DMS 273 treated with DMSO at 0.1 percent for 48 hours (cell line): Measurements from ENCODE around the gene NELL2.
"Not testable (repeated sequence)": the region's sequence is repeated elsewhere in the genome, so short reads cannot be mapped to it uniquely, and the experiment has no call there.

Experiments used
- DNase-seq: peaks from one replicate; lab custom pipeline; 2025; lab: John Stamatoyannopoulos, UW

The NELL2 gene

GRCh38 chr12:44694017-44694416 lies 182.1 kb downstream of the NELL2 start:
- no peak for DNase-seq

GRCh38 chr12:44689587-44689986 lies 186.5 kb downstream of the NELL2 start:
- no peak for DNase-seq

GRCh38 chr12:44686821-44687432 lies 189.2 kb downstream of the NELL2 start:
- DNase-seq: not testable (repeated sequence)

- DNase-seq: no peak
Measured at GRCh38 chr12:44677724-44678123, 198.4 kb downstream of the NELL2 start.

- DNase-seq: no peak
Measured at GRCh38 chr12:44674875-44675274, 201.2 kb downstream of the NELL2 start.

- no peak for DNase-seq
Measured at GRCh38 chr12:44673811-44674210, 202.3 kb downstream of the NELL2 start.

- DNase-seq: no peak
Measured at GRCh38 chr12:44672042-44672441, 204.1 kb downstream of the NELL2 start.

GRCh38 chr12:44668443-44668842 lies 207.7 kb downstream of the NELL2 start:
- DNase-seq: no peak

- no peak for DNase-seq
Measured at GRCh38 chr12:44667461-44667860, 208.7 kb downstream of the NELL2 start.

- DNase-seq: no peak
Measured at GRCh38 chr12:44663291-44663690, 212.8 kb downstream of the NELL2 start.

GRCh38 chr12:44655846-44656245 lies 220.3 kb downstream of the NELL2 start:
- DNase-seq: no peak

- DNase-seq: peak; percentile 56
Measured at GRCh38 chr12:44654646-44655639, 221.2 kb downstream of the NELL2 start.

- DNase-seq: no peak
Measured at GRCh38 chr12:44653861-44654527, 222.1 kb downstream of the NELL2 start.

- no peak for DNase-seq
Measured at GRCh38 chr12:44649693-44650092, 226.4 kb downstream of the NELL2 start.

- no peak for DNase-seq
Measured at GRCh38 chr12:44647917-44648690, 228.0 kb downstream of the NELL2 start.

GRCh38 chr12:44640427-44641190 lies 235.5 kb downstream of the NELL2 start:
- no peak for DNase-seq

GRCh38 chr12:44637875-44638274 lies 238.2 kb downstream of the NELL2 start:
- DNase-seq: no peak

- DNase-seq: no peak
Measured at GRCh38 chr12:44628180-44628579, 247.9 kb downstream of the NELL2 start.

- DNase-seq: no peak
Measured at GRCh38 chr12:44627387-44628166, 248.5 kb downstream of the NELL2 start.

GRCh38 chr12:44626883-44627282 lies 249.2 kb downstream of the NELL2 start:
- no peak for DNase-seq
